ENCODE measurements around the gene TBL1X.
"Not testable (repeated sequence)": the region's sequence is repeated elsewhere in the genome, so short reads cannot be mapped to it uniquely, and the experiment has no call there.

Gene TBL1X

DNA sequence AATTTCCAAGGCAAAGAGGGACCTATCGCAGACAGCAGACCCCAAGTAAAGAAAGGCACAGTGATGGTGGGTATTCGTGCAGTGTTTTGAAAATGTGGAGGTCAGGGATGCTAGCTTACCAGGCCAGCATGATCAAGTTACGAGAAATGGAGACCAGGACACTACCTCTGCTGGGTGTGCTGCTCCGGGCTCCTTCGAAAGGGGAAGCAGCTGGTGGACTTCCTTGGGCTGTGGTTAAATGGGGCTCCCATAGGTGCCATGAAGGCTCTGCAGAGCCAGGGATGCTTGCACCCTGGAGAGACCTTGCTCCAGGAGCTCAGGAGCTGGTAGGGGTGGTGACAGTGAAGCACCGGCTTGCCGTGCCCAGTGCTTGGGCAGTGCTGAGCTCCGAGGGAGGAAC is 68.8 kb downstream of the TBL1X start:
- Histone ChIP-seq H3K27me3 (ENCODE audit: control insufficient read depth in 1 of 2, insufficient read depth in 2 of 2, low read length in 2 of 2) (peaks cover 0 to 8% of the 10 kb centered on the region in 2 donors), H3K36me3 (ENCODE audit: control insufficient read depth in 2 of 2, insufficient read depth in 2 of 2, low read length in 2 of 2) (no peaks in the 10 kb centered on the region), H3K4me1 (ENCODE audit: control insufficient read depth, insufficient read depth, low read length) (peaks cover 19% of the 10 kb centered on the region), H3K9me3 (ENCODE audit: control insufficient read depth in 2 of 2, low read length in 2 of 2) (no peaks in the 10 kb centered on the region), H3K9ac (ENCODE audit: low read length in 2 of 2) (no peak overlapping the region), H3K4me3 (ENCODE audit: low read length in 2 of 2) (no peak overlapping the region), H3K27ac (ENCODE audit: low read length) (no peak overlapping the region)

DNA sequence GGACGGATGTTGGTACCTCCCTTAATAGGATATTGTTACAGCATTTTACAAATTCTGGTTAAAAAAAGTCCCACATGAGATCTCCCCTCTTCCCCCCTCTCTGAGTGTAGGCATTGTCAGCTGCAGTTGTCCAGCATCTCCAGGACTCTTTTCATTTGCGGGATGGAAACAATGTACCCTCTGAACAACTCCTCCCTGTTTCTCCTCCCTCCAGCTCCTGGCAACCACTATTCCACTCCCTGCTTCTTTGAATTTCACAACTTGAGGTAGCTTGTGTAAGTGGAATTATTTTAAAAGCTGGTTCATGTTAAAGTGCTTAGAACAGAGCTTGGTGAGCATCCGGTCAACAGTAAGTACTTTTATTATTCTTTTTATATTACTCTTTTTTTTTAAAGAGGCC is 69.8 kb downstream of the TBL1X start:
- no peaks in the 10 kb centered on the region for H3K36me3 ChIP-seq (ENCODE audit: control insufficient read depth in 2 of 2, insufficient read depth in 2 of 2, low read length in 2 of 2)
- H3K9ac ChIP-seq (ENCODE audit: low read length in 2 of 2), result no peak overlapping the region
- peaks cover 0 to 6% of the 10 kb centered on the region in 2 donors for H3K27me3 ChIP-seq (ENCODE audit: control insufficient read depth in 1 of 2, insufficient read depth in 2 of 2, low read length in 2 of 2)
- H3K9me3 ChIP-seq (ENCODE audit: control insufficient read depth in 2 of 2, low read length in 2 of 2), result no peaks in the 10 kb centered on the region
- H3K4me1 ChIP-seq (ENCODE audit: control insufficient read depth, insufficient read depth, low read length), result peaks cover 19% of the 10 kb centered on the region
- no peak overlapping the region for H3K4me3 ChIP-seq (ENCODE audit: low read length in 2 of 2)
- H3K27ac ChIP-seq (ENCODE audit: low read length), result no peak overlapping the region

- H3K27me3 ChIP-seq (ENCODE audit: control insufficient read depth in 1 of 2, insufficient read depth in 2 of 2, low read length in 2 of 2), result peaks cover 0 to 6% of the 10 kb centered on the region in 2 donors
- H3K9ac ChIP-seq (ENCODE audit: low read length in 2 of 2), result no peak overlapping the region
- H3K4me1 ChIP-seq (ENCODE audit: control insufficient read depth, insufficient read depth, low read length), result peaks cover 19% of the 10 kb centered on the region
- H3K36me3 ChIP-seq (ENCODE audit: control insufficient read depth in 2 of 2, insufficient read depth in 2 of 2, low read length in 2 of 2), result no peaks in the 10 kb centered on the region
- no peak overlapping the region for H3K4me3 ChIP-seq (ENCODE audit: low read length in 2 of 2)
- H3K9me3 ChIP-seq (ENCODE audit: control insufficient read depth in 2 of 2, low read length in 2 of 2), result no peaks in the 10 kb centered on the region
- H3K27ac ChIP-seq (ENCODE audit: low read length), result no peak overlapping the region
Observed at GRCh38 chrX:9535101-9535500, 70.2 kb downstream of the TBL1X start.

GRCh38 chrX:9536156-9536555 is 71.3 kb downstream of the TBL1X start:
- not testable (repeated sequence) for H3K27me3 ChIP-seq (ENCODE audit: control insufficient read depth in 1 of 2, insufficient read depth in 2 of 2, low read length in 2 of 2); H3K9me3 ChIP-seq (ENCODE audit: control insufficient read depth in 2 of 2, low read length in 2 of 2); H3K36me3 ChIP-seq (ENCODE audit: control insufficient read depth in 2 of 2, insufficient read depth in 2 of 2, low read length in 2 of 2); H3K27ac ChIP-seq (ENCODE audit: low read length); H3K9ac ChIP-seq (ENCODE audit: low read length in 2 of 2); H3K4me3 ChIP-seq (ENCODE audit: low read length in 2 of 2)
- H3K4me1 ChIP-seq (ENCODE audit: control insufficient read depth, insufficient read depth, low read length), result peaks cover 14% of the 10 kb centered on the region

DNA sequence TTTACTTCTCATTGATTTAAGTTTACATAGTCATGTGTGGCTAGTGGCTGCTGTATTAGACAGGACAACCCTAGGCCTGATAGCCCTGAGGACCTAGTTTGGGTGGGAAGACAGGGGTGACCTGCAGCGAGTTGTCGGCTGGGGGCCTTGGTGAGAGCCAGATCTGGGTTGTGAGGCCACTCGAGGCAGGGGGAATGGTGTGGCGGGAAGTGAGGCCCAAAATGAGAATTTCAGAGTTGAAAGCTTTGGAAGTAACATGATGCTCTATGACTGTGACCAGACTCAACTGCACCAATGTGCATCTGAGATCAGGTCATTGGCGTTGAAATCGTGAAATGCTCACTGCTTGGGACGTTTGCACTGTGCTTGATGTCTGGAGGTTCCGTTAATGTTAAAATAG is 72.9 kb downstream of the TBL1X start:
- H3K4me3 ChIP-seq (ENCODE audit: low read length in 2 of 2), result no peak overlapping the region
- H3K27ac ChIP-seq (ENCODE audit: low read length), result no peak overlapping the region
- H3K9ac ChIP-seq (ENCODE audit: low read length in 2 of 2), result no peak overlapping the region
- peaks cover 0 to 4% of the 10 kb centered on the region in 2 donors for H3K27me3 ChIP-seq (ENCODE audit: control insufficient read depth in 1 of 2, insufficient read depth in 2 of 2, low read length in 2 of 2)
- peaks cover 9% of the 10 kb centered on the region for H3K4me1 ChIP-seq (ENCODE audit: control insufficient read depth, insufficient read depth, low read length)
- no peaks in the 10 kb centered on the region for H3K9me3 ChIP-seq (ENCODE audit: control insufficient read depth in 2 of 2, low read length in 2 of 2)
- no peaks in the 10 kb centered on the region for H3K36me3 ChIP-seq (ENCODE audit: control insufficient read depth in 2 of 2, insufficient read depth in 2 of 2, low read length in 2 of 2)

DNA sequence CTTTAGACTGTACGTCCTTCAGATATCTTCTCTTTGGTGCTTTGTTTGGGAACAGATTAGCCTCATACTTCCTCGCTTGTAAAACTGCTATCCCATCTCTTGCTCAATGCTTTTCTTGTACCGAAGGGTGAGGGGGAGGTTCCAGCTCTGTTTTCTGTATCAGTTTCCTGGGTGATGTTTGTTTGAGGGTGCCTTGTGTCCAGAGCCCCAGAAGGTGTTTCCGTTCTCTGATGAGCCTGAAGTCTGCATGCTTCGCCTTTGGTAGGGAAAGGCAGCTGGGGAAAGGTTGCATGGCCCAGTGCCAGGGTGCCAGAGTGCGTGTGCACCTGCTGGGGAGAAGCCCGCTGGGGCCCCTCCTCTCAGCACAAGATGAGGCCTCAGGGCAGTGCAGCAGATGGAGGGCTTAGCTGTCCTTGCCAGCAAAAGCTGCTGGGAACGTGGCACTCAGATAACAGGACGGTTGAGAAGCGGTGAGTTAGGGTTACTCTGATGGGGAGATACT is 73.7 kb downstream of the TBL1X start:
- no peaks in the 10 kb centered on the region for H3K36me3 ChIP-seq (ENCODE audit: control insufficient read depth in 2 of 2, insufficient read depth in 2 of 2, low read length in 2 of 2)
- peaks cover 6% of the 10 kb centered on the region for H3K4me1 ChIP-seq (ENCODE audit: control insufficient read depth, insufficient read depth, low read length)
- H3K27me3 ChIP-seq (ENCODE audit: control insufficient read depth in 1 of 2, insufficient read depth in 2 of 2, low read length in 2 of 2), result peaks cover 0 to 6% of the 10 kb centered on the region in 2 donors
- no peak overlapping the region for H3K27ac ChIP-seq (ENCODE audit: low read length)
- H3K9me3 ChIP-seq (ENCODE audit: control insufficient read depth in 2 of 2, low read length in 2 of 2), result no peaks in the 10 kb centered on the region
- no peak overlapping the region for H3K4me3 ChIP-seq (ENCODE audit: low read length in 2 of 2)
- no peak overlapping the region for H3K9ac ChIP-seq (ENCODE audit: low read length in 2 of 2)

- Histone ChIP-seq H3K27me3 (ENCODE audit: control insufficient read depth in 1 of 2, insufficient read depth in 2 of 2, low read length in 2 of 2) (peaks cover 0 to 5% of the 10 kb centered on the region in 2 donors), H3K4me3 (ENCODE audit: low read length in 2 of 2) (no peak overlapping the region), H3K9me3 (ENCODE audit: control insufficient read depth in 2 of 2, low read length in 2 of 2) (no peaks in the 10 kb centered on the region), H3K9ac (ENCODE audit: low read length in 2 of 2) (no peak overlapping the region), H3K36me3 (ENCODE audit: control insufficient read depth in 2 of 2, insufficient read depth in 2 of 2, low read length in 2 of 2) (no peaks in the 10 kb centered on the region), H3K4me1 (ENCODE audit: control insufficient read depth, insufficient read depth, low read length) (peaks cover 6% of the 10 kb centered on the region), H3K27ac (ENCODE audit: low read length) (no peak overlapping the region)
Observed at GRCh38 chrX:9539605-9540387, 74.9 kb downstream of the TBL1X start.

DNA sequence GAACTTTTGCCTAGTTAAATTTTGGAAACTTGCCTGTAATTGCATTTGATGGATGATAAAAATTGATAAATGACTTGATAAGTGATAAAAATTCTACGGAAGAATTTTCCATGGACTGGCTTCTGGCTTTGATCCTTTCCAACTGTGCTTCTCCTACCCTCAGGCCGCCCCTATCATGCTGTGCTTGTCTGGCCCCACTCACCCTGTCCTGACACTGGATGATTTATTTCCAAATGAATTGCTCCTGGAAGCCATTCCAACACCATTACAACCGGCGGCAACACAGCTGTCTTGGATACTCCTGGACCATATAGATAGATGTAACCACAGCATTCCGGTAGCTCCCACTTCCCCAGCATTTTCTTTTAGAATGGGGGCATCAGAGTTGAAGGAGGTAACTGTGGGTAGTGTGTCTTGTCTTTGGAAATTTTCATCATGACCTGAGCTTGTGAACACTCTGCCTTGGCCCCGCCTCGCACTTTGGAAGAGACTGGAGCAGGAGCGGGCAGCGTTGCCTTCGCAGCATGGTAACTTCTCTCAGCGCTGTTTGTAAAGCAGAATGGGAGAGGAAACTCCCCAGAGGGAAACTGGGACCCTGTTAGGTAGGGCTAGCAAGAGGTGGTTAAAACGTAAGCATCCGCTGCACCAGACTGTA is 77.4 kb downstream of the TBL1X start:
- no peak overlapping the region for H3K9ac ChIP-seq (ENCODE audit: low read length in 2 of 2)
- no peak overlapping the region for H3K4me3 ChIP-seq (ENCODE audit: low read length in 2 of 2)
- H3K27me3 ChIP-seq (ENCODE audit: control insufficient read depth in 1 of 2, insufficient read depth in 2 of 2, low read length in 2 of 2), result peaks cover 0 to 3% of the 10 kb centered on the region in 2 donors
- peaks cover 3% of the 10 kb centered on the region for H3K4me1 ChIP-seq (ENCODE audit: control insufficient read depth, insufficient read depth, low read length)
- no peaks in the 10 kb centered on the region for H3K36me3 ChIP-seq (ENCODE audit: control insufficient read depth in 2 of 2, insufficient read depth in 2 of 2, low read length in 2 of 2)
- H3K9me3 ChIP-seq (ENCODE audit: control insufficient read depth in 2 of 2, low read length in 2 of 2), result no peaks in the 10 kb centered on the region
- H3K27ac ChIP-seq (ENCODE audit: low read length), result no peak overlapping the region

DNA sequence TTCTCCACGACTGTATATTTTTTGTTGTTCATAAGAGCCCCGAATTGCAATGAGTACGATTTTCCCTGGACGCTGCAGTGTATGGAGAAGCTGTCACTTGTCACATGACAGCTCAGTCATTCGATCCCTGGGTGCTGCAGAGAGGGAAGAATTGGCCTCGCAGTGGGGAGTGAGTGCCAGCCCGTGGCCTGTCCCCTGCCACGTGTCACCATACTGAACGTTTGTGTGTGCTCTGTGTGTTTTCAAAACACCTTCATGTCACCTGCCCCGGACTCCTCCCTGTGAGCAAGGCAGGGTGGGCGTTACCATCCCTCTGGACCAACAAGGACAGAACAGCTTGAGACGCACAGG is 77.9 kb downstream of the TBL1X start:
- Histone ChIP-seq H3K9ac (ENCODE audit: low read length in 2 of 2) (no peak overlapping the region), H3K9me3 (ENCODE audit: control insufficient read depth in 2 of 2, low read length in 2 of 2) (no peaks in the 10 kb centered on the region), H3K27ac (ENCODE audit: low read length) (no peak overlapping the region)

GRCh38 chrX:9555354-9555753 is 90.5 kb downstream of the TBL1X start:
- H3K9me3 ChIP-seq (ENCODE audit: control insufficient read depth in 2 of 2, low read length in 2 of 2), result no peaks in the 10 kb centered on the region
- no peaks in the 10 kb centered on the region for H3K36me3 ChIP-seq (ENCODE audit: control insufficient read depth in 2 of 2, insufficient read depth in 2 of 2, low read length in 2 of 2)
- no peaks in the 10 kb centered on the region for H3K4me1 ChIP-seq (ENCODE audit: control insufficient read depth, insufficient read depth, low read length)
- no peak overlapping the region for H3K4me3 ChIP-seq (ENCODE audit: low read length in 2 of 2)
- no peaks in the 10 kb centered on the region for H3K27me3 ChIP-seq (ENCODE audit: control insufficient read depth in 1 of 2, insufficient read depth in 2 of 2, low read length in 2 of 2)
- no peak overlapping the region for H3K27ac ChIP-seq (ENCODE audit: low read length)
- H3K9ac ChIP-seq (ENCODE audit: low read length in 2 of 2), result no peak overlapping the region

More for the DNA sequence above, 77.9 kb downstream of the TBL1X start:
- Histone ChIP-seq H3K36me3 (ENCODE audit: control insufficient read depth in 2 of 2, insufficient read depth in 2 of 2, low read length in 2 of 2) (no peaks in the 10 kb centered on the region), H3K27me3 (ENCODE audit: control insufficient read depth in 1 of 2, insufficient read depth in 2 of 2, low read length in 2 of 2) (peaks cover 0 to 3% of the 10 kb centered on the region in 2 donors), H3K4me3 (ENCODE audit: low read length in 2 of 2) (no peak overlapping the region), H3K4me1 (ENCODE audit: control insufficient read depth, insufficient read depth, low read length) (peaks cover 3% of the 10 kb centered on the region)

DNA sequence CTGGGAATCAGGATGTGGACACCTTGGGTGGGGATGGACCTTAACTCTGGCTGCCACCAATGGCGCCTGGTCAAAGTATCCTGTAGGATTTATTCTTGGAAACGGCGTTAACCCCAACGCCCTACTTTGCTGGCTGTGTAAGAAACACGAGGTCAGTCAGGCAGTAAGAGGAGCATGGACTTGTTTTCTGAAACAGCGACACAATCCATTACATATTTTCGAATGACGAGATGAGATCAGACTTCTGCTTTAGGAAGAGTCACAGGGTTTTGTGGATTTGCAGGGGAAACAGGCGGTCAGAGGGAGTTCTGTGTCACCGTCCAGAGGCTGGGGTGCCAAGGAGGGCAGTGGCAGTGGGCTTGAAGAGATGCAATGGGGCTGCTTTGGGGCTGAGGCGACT is 92.2 kb downstream of the TBL1X start:
- H3K36me3 ChIP-seq (ENCODE audit: control insufficient read depth in 2 of 2, insufficient read depth in 2 of 2, low read length in 2 of 2), result no peaks in the 10 kb centered on the region

More for the DNA sequence above, 92.2 kb downstream of the TBL1X start:
- Histone ChIP-seq H3K4me3 (ENCODE audit: low read length in 2 of 2) (no peak overlapping the region), H3K9me3 (ENCODE audit: control insufficient read depth in 2 of 2, low read length in 2 of 2) (no peaks in the 10 kb centered on the region), H3K4me1 (ENCODE audit: control insufficient read depth, insufficient read depth, low read length) (no peaks in the 10 kb centered on the region), H3K27me3 (ENCODE audit: control insufficient read depth in 1 of 2, insufficient read depth in 2 of 2, low read length in 2 of 2) (no peaks in the 10 kb centered on the region), H3K27ac (ENCODE audit: low read length) (no peak overlapping the region), H3K9ac (ENCODE audit: low read length in 2 of 2) (no peak overlapping the region)

Data from stomach smooth muscle (tissue), 2 donors.